HG02798 (cell line): ENCODE results near the gene SFTA2.
A peak's percentile ranks its signal among the peaks of the same experiment; 100 is the strongest.
"Not testable (repeated sequence)": the region's sequence is repeated elsewhere in the genome, so short reads cannot be mapped to it uniquely, and the experiment has no call there.

Experiments used
- ATAC-seq: cut with Tn5 transposase; IDR thresholded peaks from one replicate; pipeline ENCODE4 v1.9.1; 2021; ENCODE audit warnings: mild to moderate bottlenecking; ENCODE audit not compliant: unreplicated experiment, poor library complexity

Gene SFTA2

DNA sequence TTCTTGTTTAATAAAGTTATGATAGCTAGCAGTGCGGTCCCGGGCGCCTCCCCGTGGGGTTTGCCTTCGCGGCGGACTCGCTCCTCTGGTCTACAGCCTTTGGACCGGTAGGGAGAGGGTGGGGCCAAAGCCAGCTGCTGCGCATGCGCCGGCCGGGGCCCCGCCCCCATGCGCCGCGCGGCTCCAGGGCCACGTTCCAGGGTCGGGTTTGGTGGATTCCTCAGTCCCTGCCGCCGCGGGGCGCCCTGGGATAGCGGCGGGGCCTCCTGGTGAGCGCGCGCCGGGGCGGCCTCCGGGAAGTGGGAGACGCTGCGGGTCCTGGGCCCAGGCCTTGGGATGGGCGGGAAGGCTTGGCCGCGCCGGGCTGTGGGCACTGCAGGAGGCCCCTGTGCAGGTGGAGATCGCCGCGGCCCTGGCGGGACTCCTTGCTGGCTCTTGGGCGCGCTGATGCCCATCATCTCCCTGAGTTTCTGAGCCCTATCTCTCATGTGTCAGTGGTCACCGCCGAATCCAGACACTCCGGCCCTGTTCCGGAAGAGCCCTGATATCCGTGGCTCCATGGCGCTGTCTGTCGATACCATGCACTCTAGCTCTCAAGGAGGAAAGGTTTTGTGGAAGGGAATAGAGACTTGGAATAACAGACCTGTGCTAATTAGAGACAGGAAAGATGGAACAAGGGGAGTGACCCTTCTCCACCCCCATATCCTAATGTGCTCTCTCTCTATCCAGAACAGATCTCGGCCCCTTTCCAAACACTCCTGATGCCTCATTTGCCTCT, 17.7 kb downstream of the SFTA2 start, which contains the start of gene VARS2:
Gene VARS2, plus strand, starts transcription at position 163 of the 778 bp plus-strand sequence. Its CDS starts 599 bp downstream, at position 762.
- peak; percentile 89 for ATAC-seq

DNA sequence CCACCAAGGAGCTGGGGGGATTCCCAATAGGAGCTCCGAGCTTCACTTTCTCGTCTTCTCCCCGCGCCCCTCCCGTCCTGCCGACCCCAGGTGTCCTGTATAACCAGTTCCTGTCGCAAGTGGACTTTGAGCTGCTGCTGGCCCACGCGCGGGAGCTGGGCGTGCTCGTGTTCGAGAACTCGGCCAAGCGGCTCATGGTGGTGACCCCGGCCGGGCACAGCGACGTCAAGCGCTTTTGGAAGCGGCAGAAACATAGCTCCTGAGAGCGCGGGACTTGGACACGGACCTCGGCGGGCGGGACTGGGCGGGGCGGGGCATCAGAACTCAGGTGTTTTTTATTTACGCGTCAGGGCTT, 18.3 kb downstream of the SFTA2 start:
- no peak for ATAC-seq

DNA sequence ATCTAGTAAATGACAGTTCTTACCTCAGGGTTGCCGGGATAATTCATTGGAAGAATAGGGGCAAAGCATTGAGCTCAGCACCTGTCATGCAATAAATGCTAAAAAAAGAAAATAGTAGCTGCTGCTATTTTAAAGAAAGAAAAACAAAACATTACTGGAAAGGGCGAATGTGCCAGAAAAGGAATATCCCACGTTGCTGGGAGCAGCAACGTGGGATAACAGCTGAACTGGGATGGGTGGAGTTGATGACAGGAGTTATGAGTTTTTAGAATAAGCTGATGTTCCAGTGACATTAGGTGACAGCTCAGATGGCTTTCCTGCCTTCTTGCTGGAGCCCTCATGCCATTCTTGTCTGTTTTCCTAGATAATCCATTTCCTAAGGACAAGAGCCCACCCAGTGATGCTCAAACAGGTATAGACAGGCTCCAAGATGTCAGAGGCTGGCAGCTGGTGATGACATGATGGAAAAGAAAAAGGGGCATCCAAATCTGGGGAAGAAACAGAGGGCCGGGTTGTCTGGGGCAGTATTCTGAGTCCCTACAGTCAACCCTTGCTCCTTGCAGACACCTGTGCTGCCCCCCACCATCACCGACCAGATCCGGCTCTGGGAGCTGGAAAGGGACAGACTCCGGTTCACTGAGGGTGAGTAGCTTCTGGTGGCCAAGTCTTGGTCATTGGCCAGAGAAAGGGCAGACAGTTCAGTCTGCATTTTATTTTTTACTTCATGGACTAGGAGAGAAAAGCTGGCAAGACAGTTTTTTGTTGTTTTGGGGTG, 19.0 kb downstream of the SFTA2 start:
- no peak for ATAC-seq

DNA sequence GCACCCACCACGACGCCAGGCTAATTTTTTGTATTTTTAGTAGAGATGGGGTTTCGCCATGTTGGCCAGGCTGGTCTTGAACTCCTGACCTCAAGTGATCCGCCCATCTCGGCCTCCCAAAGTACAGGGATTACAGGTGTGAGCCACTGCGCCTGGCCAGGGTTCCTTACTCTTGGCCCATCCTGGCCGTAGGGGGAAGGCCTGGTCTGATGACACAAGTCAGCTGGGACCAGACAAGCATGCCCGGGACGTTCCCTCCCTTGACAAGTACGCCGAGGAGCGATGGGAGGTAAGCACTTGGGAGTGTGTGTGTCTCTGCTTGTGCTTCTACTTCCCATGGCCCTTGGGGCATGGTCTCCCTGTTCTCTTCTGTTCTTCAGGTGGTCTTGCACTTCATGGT, 21.5 kb downstream of the SFTA2 start:
- ATAC-seq: not testable (repeated sequence)

DNA sequence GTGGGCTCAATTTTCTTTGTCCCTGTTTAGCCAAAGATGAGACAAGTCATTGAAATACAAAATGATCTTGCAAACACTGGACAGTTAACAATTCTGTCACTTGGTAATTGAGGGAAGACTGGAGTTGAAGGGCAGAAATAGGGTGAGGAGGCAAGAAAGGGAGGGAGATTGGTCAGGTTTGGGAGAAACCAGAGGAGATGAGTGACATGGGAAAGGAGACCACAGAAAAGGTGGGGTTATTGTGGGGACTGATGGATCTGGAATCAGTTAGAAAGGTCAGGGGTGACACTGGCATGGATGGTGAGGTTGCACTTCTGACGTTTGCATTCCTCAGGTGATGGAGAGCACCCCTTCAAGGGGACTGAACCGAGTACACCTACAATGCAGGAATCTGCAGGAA, 23.3 kb downstream of the SFTA2 start:
- no peak for ATAC-seq

DNA sequence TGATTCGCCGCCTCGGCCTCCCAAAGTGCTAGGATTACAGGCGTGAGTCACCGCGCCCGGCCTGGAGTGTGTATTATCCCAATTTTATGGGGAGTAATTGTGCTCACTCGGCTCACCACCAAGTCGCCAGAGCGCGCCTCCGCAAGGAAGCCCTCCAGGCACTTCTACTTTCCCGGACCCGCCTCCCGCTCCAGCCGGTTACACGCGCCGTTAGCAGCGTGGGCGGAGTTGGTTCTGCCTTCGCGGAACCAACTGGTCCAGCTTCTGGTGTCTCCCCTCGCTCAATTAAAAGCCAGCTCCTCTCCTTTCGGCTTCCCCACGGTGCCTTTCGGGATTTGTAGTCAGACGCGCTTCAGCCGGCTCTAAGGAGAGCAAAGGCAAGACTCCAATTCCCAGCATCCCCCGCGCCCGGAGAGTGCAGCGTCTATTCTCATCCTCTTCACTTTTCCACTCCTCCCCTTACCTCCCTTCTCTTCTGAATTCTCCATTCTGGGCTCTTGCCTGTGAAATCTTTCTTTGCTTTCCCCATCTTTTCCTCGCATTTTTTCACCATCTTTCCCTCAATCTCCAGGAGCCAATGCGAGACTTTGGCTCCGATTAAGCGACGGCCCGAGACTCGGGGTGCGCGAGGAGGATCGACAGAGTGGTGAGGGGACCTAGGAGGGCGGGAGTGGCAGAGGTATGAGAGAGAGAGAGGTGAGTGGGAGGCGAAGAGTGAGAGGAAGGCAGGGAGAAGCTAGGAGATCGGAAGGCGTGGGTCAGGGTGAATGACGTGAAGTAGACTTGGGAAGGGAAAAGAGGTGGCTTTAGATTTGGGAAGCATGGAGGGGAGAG, 24.0 kb downstream of the SFTA2 start, which contains the start of gene GTF2H4:
Gene GTF2H4, plus strand, starts transcription at position 450 of the 834 bp plus-strand sequence.
- ATAC-seq: peak; percentile 96

DNA sequence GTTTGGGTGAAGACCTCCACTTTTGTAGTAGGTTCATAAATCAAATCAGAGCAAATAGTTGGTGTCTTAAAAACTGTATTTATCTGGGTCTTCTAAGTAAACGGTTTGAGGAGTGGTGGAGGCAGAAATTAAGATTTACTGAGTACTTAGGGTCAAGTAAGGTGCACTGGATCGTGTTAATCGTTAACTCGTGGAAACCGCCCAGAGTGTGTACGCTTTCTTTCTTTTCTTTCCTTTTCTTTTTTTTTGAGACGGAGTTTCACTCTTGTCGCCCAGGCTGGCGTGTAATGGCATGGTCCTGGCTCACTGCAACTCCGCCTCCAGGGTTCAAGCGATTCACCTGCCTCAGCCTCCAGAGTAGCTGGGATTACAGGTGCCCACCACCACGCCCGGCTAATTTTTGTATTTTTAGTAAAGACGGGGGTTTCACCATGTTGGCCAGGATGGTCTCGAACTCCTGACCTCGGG, 24.6 kb downstream of the SFTA2 start:
- not testable (repeated sequence) for ATAC-seq

DNA sequence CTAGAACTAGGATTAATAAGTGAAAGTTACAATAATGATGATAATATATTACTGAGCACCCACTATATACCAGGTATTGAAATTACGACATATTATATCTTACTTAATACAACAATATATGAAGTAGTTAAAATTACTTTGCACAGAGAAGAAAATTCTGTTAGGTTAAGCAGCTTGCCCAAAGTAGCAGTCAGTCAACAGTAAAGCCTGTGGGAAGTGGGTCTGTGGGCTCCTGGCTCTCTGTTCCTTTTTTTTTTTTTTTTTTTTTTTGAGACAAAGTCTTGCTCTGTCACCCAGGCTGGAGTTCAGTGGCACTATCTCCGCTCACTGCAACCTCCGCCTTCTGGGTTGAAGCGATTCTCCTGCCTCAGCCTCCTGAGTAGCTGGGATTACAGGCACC, 28.7 kb downstream of the SFTA2 start:
- ATAC-seq: no peak

DNA sequence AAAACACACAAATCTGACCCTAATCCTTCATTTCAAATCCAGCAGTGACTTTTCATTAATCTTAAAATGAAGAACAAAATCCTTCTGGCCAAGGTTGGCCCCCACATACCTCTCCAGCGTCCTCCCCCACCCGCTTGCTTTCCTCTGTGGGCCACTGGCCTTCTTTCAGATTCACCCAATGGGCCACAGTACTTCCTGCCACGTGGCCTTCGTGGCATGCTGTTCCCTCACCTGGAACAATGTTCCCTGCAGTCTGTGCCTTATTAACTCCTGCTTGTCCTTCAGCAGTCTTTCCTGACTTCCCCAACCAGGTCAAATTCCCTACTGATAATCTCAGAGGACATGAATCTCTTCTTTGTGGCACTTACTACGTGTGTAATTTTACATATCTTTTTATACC, 29.3 kb downstream of the SFTA2 start:
- ATAC-seq: no peak

DNA sequence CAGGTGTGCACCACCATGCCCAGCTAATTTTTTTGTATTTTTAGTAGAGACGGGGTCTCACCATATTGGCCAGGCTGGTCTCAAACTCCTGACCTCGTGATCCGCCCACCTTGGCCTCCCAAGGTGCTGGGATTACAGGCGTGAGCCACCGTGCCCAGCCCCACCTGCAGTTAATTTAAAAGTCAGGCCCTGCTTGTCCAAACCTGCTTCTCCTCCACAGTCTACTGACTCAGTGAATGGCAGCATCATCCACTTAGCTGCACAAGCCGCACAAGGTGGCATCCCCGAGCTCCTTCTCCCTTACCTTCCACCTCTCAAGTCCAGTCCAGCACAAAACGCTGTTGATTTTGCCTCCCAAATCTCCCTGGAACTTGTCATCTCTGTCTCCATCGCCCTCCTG, 29.8 kb downstream of the SFTA2 start:
- not testable (repeated sequence) for ATAC-seq

DNA sequence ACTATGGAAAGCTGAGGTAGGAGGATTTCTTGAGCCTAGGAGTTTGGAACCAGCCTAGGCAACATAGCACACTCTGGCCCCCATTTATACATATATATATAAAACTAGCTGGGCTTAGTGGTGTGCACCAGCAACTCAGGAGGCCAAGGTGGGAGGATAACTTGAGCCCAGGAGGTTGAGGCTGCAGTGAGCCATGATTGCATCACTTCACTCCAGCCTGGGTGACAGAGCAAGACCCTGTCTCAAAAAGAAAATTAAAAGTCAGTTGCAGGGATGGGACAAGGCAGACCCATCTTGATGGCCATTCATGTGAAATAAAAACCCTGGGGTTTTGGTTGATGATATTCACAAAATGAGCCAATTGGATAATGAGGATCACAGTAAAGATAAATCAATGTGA, 30.5 kb downstream of the SFTA2 start:
- no peak for ATAC-seq

DNA sequence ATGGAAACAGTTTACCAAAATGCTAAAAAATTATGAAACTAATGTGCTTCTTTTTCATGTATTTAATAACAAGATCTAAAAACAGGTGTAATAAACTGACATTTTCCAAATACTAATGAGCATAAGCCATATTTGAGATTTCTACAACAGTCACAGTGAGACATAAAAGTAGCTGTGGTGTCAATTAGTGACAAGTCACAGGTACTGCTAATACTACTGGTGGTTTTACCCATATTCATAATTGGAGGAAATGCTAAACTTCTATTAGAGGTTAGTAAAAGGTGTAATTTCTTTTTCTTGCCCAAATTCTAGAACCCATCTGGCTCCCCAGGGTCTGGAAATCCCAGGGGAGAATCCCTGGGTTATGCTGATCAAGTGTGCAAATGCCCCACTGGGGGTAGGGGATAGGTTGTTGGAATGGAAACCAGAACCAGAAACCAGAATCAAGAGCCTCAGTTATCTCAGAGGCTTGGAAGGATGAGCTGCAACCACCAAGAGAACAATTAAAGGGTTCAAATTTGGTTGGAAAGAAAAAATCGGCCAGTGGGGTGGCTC, 31.0 kb downstream of the SFTA2 start:
- ATAC-seq: no peak

DNA sequence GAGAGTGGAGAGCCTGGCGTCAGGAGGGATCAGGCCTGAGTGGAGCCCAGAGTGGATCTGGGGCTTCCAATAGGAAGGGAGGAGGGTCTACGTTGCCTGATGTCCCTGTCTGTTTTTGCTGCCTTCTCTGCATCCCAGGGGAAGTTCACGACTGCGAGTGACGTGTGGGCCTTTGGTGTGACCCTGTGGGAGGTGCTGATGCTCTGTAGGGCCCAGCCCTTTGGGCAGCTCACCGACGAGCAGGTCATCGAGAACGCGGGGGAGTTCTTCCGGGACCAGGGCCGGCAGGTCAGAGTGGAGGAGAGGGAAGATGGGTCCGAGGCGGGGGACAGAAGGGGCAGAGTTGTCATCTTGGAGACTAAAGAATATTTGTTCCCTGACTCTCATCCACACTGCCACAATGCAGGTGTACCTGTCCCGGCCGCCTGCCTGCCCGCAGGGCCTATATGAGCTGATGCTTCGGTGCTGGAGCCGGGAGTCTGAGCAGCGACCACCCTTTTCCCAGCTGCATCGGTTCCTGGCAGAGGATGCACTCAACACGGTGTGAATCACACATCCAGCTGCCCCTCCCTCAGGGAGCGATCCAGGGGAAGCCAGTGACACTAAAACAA, 33.1 kb downstream of the SFTA2 start:
- no peak for ATAC-seq

DNA sequence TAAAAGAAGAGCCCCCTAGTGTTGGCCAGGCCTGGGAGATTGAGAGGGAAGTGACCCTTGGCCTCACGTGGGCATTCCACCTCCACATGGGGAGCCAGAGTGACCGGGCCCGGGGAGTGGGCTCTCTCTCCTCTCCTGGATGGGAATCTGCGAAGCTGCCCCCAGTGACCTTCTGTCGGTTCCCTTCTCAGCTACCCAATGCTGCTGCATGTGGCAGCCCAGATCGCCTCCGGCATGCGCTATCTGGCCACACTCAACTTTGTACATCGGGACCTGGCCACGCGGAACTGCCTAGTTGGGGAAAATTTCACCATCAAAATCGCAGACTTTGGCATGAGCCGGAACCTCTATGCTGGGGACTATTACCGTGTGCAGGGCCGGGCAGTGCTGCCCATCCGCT, 34.1 kb downstream of the SFTA2 start:
- no peak for ATAC-seq

DNA sequence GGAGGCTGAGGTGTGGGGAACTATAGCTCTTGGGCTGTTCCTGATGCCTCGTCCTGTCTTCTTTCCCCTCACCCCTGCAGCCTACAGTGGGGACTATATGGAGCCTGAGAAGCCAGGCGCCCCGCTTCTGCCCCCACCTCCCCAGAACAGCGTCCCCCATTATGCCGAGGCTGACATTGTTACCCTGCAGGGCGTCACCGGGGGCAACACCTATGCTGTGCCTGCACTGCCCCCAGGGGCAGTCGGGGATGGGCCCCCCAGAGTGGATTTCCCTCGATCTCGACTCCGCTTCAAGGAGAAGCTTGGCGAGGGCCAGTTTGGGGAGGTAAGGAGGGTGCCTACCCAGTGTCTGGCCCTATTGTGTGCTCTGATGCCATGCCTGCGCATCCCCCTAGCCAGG, 35.4 kb downstream of the SFTA2 start:
- ATAC-seq: no peak

DNA sequence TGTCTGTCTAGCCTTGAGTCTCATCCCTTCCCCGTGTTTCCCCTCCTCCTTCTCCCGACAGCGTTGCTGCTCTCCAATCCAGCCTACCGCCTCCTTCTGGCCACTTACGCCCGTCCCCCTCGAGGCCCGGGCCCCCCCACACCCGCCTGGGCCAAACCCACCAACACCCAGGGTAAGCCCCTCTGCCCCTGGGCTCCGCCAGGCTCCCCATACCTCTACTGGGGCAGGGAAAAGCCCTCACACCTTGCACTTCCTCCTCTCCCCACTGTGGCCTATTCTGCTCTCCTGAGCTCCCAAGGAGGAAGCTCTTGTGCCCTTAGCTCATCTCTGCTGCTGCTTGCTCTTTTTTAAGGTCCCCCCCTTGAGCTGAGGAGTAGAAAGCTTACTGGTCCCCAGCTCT, 36.6 kb downstream of the SFTA2 start:
- no peak for ATAC-seq

DNA sequence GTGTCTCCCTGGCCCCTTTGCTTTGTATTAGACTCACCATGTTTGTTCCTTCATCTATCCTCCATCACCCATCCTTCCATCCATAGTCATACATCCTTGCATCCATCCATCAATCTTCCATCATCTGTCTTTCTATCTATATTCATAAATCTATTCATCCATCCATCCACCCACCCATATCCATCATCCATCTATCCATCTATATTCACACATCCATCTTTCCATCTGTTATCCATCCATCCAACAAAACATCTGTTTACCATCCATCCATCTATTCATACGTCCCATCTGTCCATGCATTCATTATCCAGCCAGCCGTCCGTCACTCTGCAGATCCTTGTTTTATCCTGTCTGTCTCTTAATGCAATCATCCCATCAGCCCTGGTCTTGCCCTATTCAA, 37.0 kb downstream of the SFTA2 start:
- no peak for ATAC-seq

DNA sequence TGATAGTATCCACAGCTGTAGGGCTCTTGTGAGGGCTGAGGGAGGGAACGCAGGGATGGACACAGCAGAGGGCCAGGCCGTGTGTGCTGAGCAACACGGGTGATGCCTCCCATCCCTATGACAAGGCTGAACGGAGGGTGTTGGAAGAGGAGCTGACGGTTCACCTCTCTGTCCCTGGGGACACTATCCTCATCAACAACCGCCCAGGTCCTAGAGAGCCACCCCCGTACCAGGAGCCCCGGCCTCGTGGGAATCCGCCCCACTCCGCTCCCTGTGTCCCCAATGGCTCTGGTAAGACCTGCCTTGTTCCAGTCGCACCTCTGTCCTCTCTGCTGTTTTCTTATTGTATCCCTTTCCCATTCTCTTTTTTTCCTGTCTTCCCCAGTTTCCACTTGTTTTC, 37.6 kb downstream of the SFTA2 start:
- no peak for ATAC-seq

DNA sequence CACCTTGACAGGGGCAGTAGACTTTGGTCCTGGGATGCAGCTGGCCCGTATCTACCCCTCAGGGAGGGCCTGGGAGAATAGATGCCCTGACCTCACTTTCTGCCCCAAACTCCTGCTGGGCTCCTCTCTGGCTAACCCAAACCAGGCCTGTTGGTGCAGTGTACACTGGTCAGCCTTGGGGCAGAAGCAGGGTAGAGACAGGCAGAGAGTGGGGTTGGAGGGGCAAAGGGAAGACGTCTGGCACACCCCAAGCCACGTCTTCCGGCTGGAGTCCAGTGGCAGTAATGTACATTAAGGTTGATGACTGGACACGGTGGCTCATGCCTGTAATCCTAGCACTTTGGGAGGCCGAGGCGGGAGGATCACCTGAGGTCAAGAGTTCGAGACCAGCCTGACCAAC, 38.3 kb downstream of the SFTA2 start:
- ATAC-seq: no peak

DNA sequence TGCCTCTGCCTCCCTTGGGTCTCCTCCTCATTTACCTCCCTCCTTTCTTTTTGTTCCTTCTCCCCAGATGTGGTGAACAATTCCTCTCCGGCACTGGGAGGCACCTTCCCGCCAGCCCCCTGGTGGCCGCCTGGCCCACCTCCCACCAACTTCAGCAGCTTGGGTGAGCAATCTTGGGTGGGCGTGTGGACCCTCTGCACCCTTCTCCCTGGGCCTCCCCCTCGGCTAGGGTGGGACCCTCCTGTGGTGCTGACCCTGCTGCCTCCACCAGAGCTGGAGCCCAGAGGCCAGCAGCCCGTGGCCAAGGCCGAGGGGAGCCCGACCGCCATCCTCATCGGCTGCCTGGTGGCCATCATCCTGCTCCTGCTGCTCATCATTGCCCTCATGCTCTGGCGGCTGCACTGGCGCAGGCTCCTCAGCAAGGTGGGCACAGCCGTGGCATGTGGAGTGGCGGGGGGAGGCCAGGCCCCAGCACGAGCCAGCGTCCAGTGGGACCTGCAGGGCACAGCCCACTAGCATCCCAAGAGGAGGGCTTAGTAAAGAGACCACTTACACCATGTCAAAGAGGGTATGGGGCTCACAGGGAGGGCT, 38.9 kb downstream of the SFTA2 start:
- ATAC-seq: no peak
